H9 (cell line): ENCODE measurements around the gene SRRT. TPM values are rescaled to one million over a fixed set of nuclear protein-coding genes. Genes with fewer than 3 reads are reported as not detected.

Experiments
- DNase-seq: peaks from one replicate; pipeline ENCODE4 v3.0.0-alpha.2; 2017
- H2AFZ ChIP-seq: one replicate; pipeline ENCODE4 v1.6.1; 2013; ENCODE audit warnings: mild to moderate bottlenecking, low read length, control low read depth, moderate library complexity
- H2AK5ac ChIP-seq: 2 replicates; pipeline ENCODE4 v1.6.1; 2013; ENCODE audit warnings: low read length, control low read depth, mixed read lengths; ENCODE audit not compliant: insufficient read length
- H2BK120ac ChIP-seq: one replicate; pipeline ENCODE4 v1.6.1; 2013; ENCODE audit warnings: low read depth, mild to moderate bottlenecking, low read length, control low read depth, inconsistent platforms; ENCODE audit not compliant: poor library complexity, severe bottlenecking
- H2BK12ac ChIP-seq: 2 replicates; pipeline ENCODE4 v1.6.1; 2013; ENCODE audit warnings: low read length, control low read depth, mixed read lengths, low read depth; ENCODE audit not compliant: insufficient read length
- H2BK15ac ChIP-seq: 2 replicates; pipeline ENCODE4 v1.6.1; 2013; ENCODE audit warnings: low read depth, low read length, control low read depth
- H2BK20ac ChIP-seq: one replicate; pipeline ENCODE4 v1.6.1; 2013; ENCODE audit warnings: low read depth, mild to moderate bottlenecking, low read length, control low read depth, inconsistent platforms; ENCODE audit not compliant: poor library complexity, severe bottlenecking
- H2BK5ac ChIP-seq: 2 replicates; pipeline ENCODE4 v1.6.1; 2013; ENCODE audit warnings: low read length, control low read depth, mixed read lengths; ENCODE audit not compliant: insufficient read length
- H3K14ac ChIP-seq: 2 replicates; pipeline ENCODE4 v1.6.1; 2013; ENCODE audit warnings: low read length, control low read depth; ENCODE audit not compliant: insufficient read depth
- H3K18ac ChIP-seq: 2 replicates; pipeline ENCODE4 v1.6.1; 2013; ENCODE audit warnings: low read depth, mild to moderate bottlenecking, mixed read lengths, low read length, control low read depth; ENCODE audit not compliant: insufficient read length
- H3K23ac ChIP-seq: 2 replicates; pipeline ENCODE4 v1.6.1; 2013; ENCODE audit warnings: low read length, control low read depth, mixed read lengths, low read depth; ENCODE audit not compliant: insufficient read length
- H3K23me2 ChIP-seq: 2 replicates; pipeline ENCODE4 v1.6.1; 2013; ENCODE audit warnings: low read depth, mild to moderate bottlenecking, mixed read lengths, low read length, control low read depth; ENCODE audit not compliant: insufficient read length, poor library complexity, severe bottlenecking
- H3K27ac ChIP-seq: 2 replicates; pipeline ENCODE4 v1.5.1; 2013; ENCODE audit warnings: low read length, control low read depth, mixed read lengths, low read depth; ENCODE audit not compliant: insufficient read length
- H3K27me3 ChIP-seq: 2 replicates; pipeline ENCODE4 v1.6.1; 2013; ENCODE audit warnings: low read length, control low read depth, inconsistent platforms; ENCODE audit not compliant: insufficient read depth
- H3K4ac ChIP-seq: 2 replicates; pipeline ENCODE4 v1.6.1; 2013; ENCODE audit warnings: low read depth, mild to moderate bottlenecking, control low read depth, inconsistent platforms, low read length, moderate library complexity
- H3K4me1 ChIP-seq: 2 replicates; pipeline ENCODE4 v1.6.1; 2013; ENCODE audit warnings: low read length, control low read depth, inconsistent platforms; ENCODE audit not compliant: insufficient read depth
- H3K4me2 ChIP-seq: 2 replicates; pipeline ENCODE4 v1.6.1; 2013; ENCODE audit warnings: low read length, control low read depth, mixed read lengths; ENCODE audit not compliant: insufficient read length, insufficient read depth
- H3K56ac ChIP-seq: 2 replicates; pipeline ENCODE4 v1.6.1; 2013; ENCODE audit warnings: low read depth, mild to moderate bottlenecking, mixed read lengths, low read length, control low read depth; ENCODE audit not compliant: insufficient read length
- H3K79me1 ChIP-seq: 2 replicates; pipeline ENCODE4 v1.6.1; 2013; ENCODE audit warnings: low read depth, mild to moderate bottlenecking, moderate library complexity, low read length, control low read depth, inconsistent platforms; ENCODE audit not compliant: insufficient read depth, poor library complexity, severe bottlenecking
- H3K79me2 ChIP-seq: 2 replicates; pipeline ENCODE4 v1.6.1; 2013; ENCODE audit warnings: low read length, control low read depth, inconsistent platforms; ENCODE audit not compliant: insufficient read depth
- H3K9ac ChIP-seq: 2 replicates; pipeline ENCODE4 v1.6.1; 2013; ENCODE audit warnings: low read length, control low read depth, mixed read lengths; ENCODE audit not compliant: insufficient read length; ENCODE audit errors: extremely low read depth
- H3K9me3 ChIP-seq: one replicate; pipeline ENCODE4 v1.6.1; 2013; ENCODE audit warnings: low read depth, low read length, inconsistent platforms; ENCODE audit not compliant: control insufficient read depth
- H3T11ph ChIP-seq: one replicate; pipeline ENCODE4 v1.6.1; 2013; ENCODE audit warnings: mild to moderate bottlenecking, low read length, control low read depth, inconsistent platforms
- H4K20me1 ChIP-seq: one replicate; pipeline ENCODE4 v1.6.1; 2013; ENCODE audit not compliant: control insufficient read depth, insufficient read length, insufficient read depth
- H4K5ac ChIP-seq: 2 replicates; pipeline ENCODE4 v1.6.1; 2013; ENCODE audit warnings: low read depth, mild to moderate bottlenecking, mixed read lengths, low read length, control low read depth; ENCODE audit not compliant: insufficient read length
- H4K8ac ChIP-seq: replicated peaks from 2 replicates; pipeline ENCODE4 v1.6.1; 2013; ENCODE audit warnings: low read length, control low read depth, mixed read lengths, low read depth; ENCODE audit not compliant: insufficient read length
- H4K91ac ChIP-seq: 2 replicates; pipeline ENCODE4 v1.6.1; 2013; ENCODE audit warnings: low read depth, mild to moderate bottlenecking, moderate library complexity, mixed read lengths, low read length, control low read depth; ENCODE audit not compliant: insufficient read length
- H3K27ac Mint-ChIP-seq, 3 experiments: 2 replicates in 2 of 3; 3 replicates in 1 of 3; pipeline ENCODE4 v1.8.0; 2020 to 2021; ENCODE audit warnings: mixed read lengths in 3 of 3, mild to moderate bottlenecking in 1 of 3, moderate library complexity in 1 of 3
- H3K27me3 Mint-ChIP-seq: 2 replicates; pipeline ENCODE4 v1.8.0; 2021; ENCODE audit warnings: low read depth, mild to moderate bottlenecking, moderate library complexity, mixed read lengths
- H3K36me3 Mint-ChIP-seq, 3 experiments: 2 replicates in 2 of 3; 3 replicates in 1 of 3; pipeline ENCODE4 v1.8.0; 2020 to 2021; ENCODE audit warnings: low read depth in 3 of 3, mixed read lengths in 3 of 3; ENCODE audit not compliant: insufficient read depth in 1 of 3
- H3K4me1 Mint-ChIP-seq, 2 experiments: 2 replicates each; pipeline ENCODE4 v1.8.0; 2020; ENCODE audit warnings: mixed read lengths in 2 of 2
- H3K4me3 Mint-ChIP-seq, 2 experiments: 2 replicates in 1 of 2; 3 replicates in 1 of 2; pipeline ENCODE4 v1.8.0; 2020 to 2021; ENCODE audit warnings: mild to moderate bottlenecking in 2 of 2, mixed read lengths in 2 of 2, moderate library complexity in 1 of 2
- H3K9me3 Mint-ChIP-seq, 2 experiments: 2 replicates in 1 of 2; 3 replicates in 1 of 2; pipeline ENCODE4 v1.8.0; 2020; ENCODE audit warnings: mild to moderate bottlenecking in 2 of 2, mixed read lengths in 2 of 2, moderate library complexity in 1 of 2
- WGBS: extraction: QIAGEN DNeasy Blood & Tissue Kit; methylation state at CpG from one replicate; pipeline ENCODE4 v1.1.7; 2013; ENCODE audit warnings: missing lambda C conversion rate, low lambda C conversion rate, mixed read lengths; ENCODE audit not compliant: insufficient read length; ENCODE audit errors: extremely low coverage; 5-methylcytosine and 5-hydroxymethylcytosine counted together
- total RNA-seq: library from RNA; stranded (reverse); gene quantifications from 2 replicates; pipeline ENCODE4 v1.2.1, GENCODE V29; 2021
- TF ChIP-seq, protein P1 (sequence below): fragments of 200-600 bp; sonication (generic); conservative IDR thresholded peaks from 3 replicates; pipeline ENCODE4 v1.8.0; 2021; ENCODE audit warnings: antibody characterized with exemption, mild to moderate bottlenecking

The SRRT gene
- total RNA-seq, 1 experiment from 2014 or later, result 373 TPM

GRCh38 chr7:100866729-100867039 lies 8.2 kb upstream of the SRRT start:
- Histone ChIP-seq H3K23ac (no peak overlapping the region), H4K91ac (no peak overlapping the region), H2BK12ac (peak overlapping the region; percentile 46), H4K20me1 (no peaks in the 10 kb centered on the region), H2BK15ac (no peak overlapping the region), H3K18ac (peak overlapping the region; percentile 63), H3K4me2 (peak overlapping the region; percentile 77), H3K23me2 (peaks cover 10% of the 10 kb centered on the region), H2BK20ac (no peak overlapping the region), H3K14ac (peak overlapping the region; percentile 61; the same call in 1 of the 2 replicates), H2BK5ac (no peak overlapping the region), H2AK5ac (no peak overlapping the region), H3K4me1 (no peaks in the 10 kb centered on the region; the same call in 1 of the 2 replicates), H3T11ph (no peak overlapping the region), H3K79me1 (peaks cover 3% of the 10 kb centered on the region), H3K27me3 (no peaks in the 10 kb centered on the region), H3K9me3 (no peaks in the 10 kb centered on the region), H3K4ac (no peak overlapping the region), H3K79me2 (peaks cover 3% of the 10 kb centered on the region; the same call in 1 of the 2 replicates), H3K56ac (no peak overlapping the region), H4K5ac (no peak overlapping the region), H4K8ac (no peak overlapping the region), H2BK120ac (peak overlapping the region; percentile 28), H3K9ac (no peak overlapping the region), H3K27ac (no peak overlapping the region), H2AFZ (no peak overlapping the region)
- WGBS, result no CpG with 5 or more reads among the region's 5 CpGs
- H3K36me3 Mint-ChIP-seq, result peaks cover 28 to 55% (median 41%) of the 10 kb centered on the region in 3 experiments; a peak in 6 of 7 replicates
- DNase-seq, result no peak
- peak overlapping the region; percentile 92 to 97 for H3K4me3 Mint-ChIP-seq
- TF ChIP-seq, protein P1, sequence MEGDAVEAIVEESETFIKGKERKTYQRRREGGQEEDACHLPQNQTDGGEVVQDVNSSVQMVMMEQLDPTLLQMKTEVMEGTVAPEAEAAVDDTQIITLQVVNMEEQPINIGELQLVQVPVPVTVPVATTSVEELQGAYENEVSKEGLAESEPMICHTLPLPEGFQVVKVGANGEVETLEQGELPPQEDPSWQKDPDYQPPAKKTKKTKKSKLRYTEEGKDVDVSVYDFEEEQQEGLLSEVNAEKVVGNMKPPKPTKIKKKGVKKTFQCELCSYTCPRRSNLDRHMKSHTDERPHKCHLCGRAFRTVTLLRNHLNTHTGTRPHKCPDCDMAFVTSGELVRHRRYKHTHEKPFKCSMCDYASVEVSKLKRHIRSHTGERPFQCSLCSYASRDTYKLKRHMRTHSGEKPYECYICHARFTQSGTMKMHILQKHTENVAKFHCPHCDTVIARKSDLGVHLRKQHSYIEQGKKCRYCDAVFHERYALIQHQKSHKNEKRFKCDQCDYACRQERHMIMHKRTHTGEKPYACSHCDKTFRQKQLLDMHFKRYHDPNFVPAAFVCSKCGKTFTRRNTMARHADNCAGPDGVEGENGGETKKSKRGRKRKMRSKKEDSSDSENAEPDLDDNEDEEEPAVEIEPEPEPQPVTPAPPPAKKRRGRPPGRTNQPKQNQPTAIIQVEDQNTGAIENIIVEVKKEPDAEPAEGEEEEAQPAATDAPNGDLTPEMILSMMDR, result no peak
- peak overlapping the region; percentile 92 to 99 (median 98); a peak in 6 of 7 replicates for H3K27ac Mint-ChIP-seq
- no peaks in the 10 kb centered on the region for H3K9me3 Mint-ChIP-seq
- peaks cover 12 to 15% of the 10 kb centered on the region in 2 experiments for H3K4me1 Mint-ChIP-seq
- H3K27me3 Mint-ChIP-seq, result no peaks in the 10 kb centered on the region
